ENCODE measurements around the gene PEAK1.

The PEAK1 gene

GRCh38 chr15:77097921-77098320 lies 322.0 kb downstream of the PEAK1 start:
- TF ChIP-seq CTCF (IDR thresholded peaks at IDR 0.05; ENCODE audit: control insufficient read depth, insufficient read depth, low read depth, low read length, missing control alignments): no peak
- H3K4me3 ChIP-seq (ENCODE audit: control insufficient read depth, low read depth, low read length): no peak overlapping the region
- DNase-seq (ENCODE audit: low read depth): no peak

- no peak for DNase-seq (ENCODE audit: low read depth)
- H3K4me3 ChIP-seq (ENCODE audit: control insufficient read depth, low read depth, low read length): no peak overlapping the region
- no peak for TF ChIP-seq CTCF (IDR thresholded peaks at IDR 0.05; ENCODE audit: control insufficient read depth, insufficient read depth, low read depth, low read length, missing control alignments)
These were observed 322.6 kb downstream of the PEAK1 start for GRCh38 chr15:77097248-77097721.

- DNase-seq (ENCODE audit: low read depth): no peak
- TF ChIP-seq CTCF (IDR thresholded peaks at IDR 0.05; ENCODE audit: control insufficient read depth, insufficient read depth, low read depth, low read length, missing control alignments): no peak
- H3K4me3 ChIP-seq (ENCODE audit: control insufficient read depth, low read depth, low read length): no peak overlapping the region
These were observed 323.4 kb downstream of the PEAK1 start for GRCh38 chr15:77096541-77096940.

GRCh38 chr15:77096138-77096537 lies 323.8 kb downstream of the PEAK1 start:
- H3K4me3 ChIP-seq (ENCODE audit: control insufficient read depth, low read depth, low read length): no peak overlapping the region
- DNase-seq (ENCODE audit: low read depth): no peak
- no peak for TF ChIP-seq CTCF (IDR thresholded peaks at IDR 0.05; ENCODE audit: control insufficient read depth, insufficient read depth, low read depth, low read length, missing control alignments)

- no peak for DNase-seq (ENCODE audit: low read depth)
- H3K4me3 ChIP-seq (ENCODE audit: control insufficient read depth, low read depth, low read length): no peak overlapping the region
- peak; percentile 28 for TF ChIP-seq CTCF (IDR thresholded peaks at IDR 0.05; ENCODE audit: control insufficient read depth, insufficient read depth, low read depth, low read length, missing control alignments)
These were observed 325.4 kb downstream of the PEAK1 start for GRCh38 chr15:77094397-77095030.

- no peak for DNase-seq (ENCODE audit: low read depth)
- no peak for TF ChIP-seq CTCF (IDR thresholded peaks at IDR 0.05; ENCODE audit: control insufficient read depth, insufficient read depth, low read depth, low read length, missing control alignments)
These were observed 326.5 kb downstream of the PEAK1 start for GRCh38 chr15:77093436-77093835.

More at GRCh38 chr15:77093436-77093835, 326.5 kb downstream of the PEAK1 start:
- no peak overlapping the region for H3K4me3 ChIP-seq (ENCODE audit: control insufficient read depth, low read depth, low read length)

Measured in AG09309 (cell line).